SH-SY5Y (cell line): ENCODE measurements around the gene LRMDA.

Experiments
- GATA2 ChIP-seq: IDR thresholded peaks from 2 replicates; pipeline ENCODE4 v1.6.1; 2011; ENCODE audit warnings: mild to moderate bottlenecking, low read depth, low read length
- GATA3 ChIP-seq: IDR thresholded peaks from 2 replicates; pipeline ENCODE4 v1.6.1; 2011; ENCODE audit warnings: low read depth, mild to moderate bottlenecking, low read length, moderate library complexity

DNA sequence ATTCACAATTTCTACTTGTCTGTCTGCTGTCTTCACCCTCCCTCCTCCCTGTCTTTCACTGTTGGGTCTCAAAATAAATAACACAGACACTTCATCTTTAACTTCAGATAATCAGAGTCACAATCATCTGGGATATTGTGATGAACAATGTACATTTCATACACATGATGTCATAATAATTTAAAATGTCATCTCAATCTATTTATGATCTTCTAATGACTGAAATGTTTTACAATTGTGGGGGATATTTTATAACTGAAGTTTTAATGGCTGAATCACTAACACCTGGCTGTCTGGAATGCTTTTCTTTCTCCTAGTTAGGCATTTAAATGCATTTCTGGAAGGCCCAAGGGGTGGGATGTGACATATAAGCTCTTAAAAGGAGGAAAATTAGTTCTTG lies 859.8 kb downstream of the LRMDA start:
- no peak for TF ChIP-seq GATA2
- no peak for TF ChIP-seq GATA3
